Prostate gland (tissue), 2 donors: ENCODE measurements around the gene BOLA1.

Experiments
- POLR2A ChIP-seq: fragments of 450-650 bp; IDR thresholded peaks from one replicate; pipeline ENCODE4 v1.6.1; 2016; ENCODE audit warnings: antibody characterized with exemption, mild to moderate bottlenecking
- POLR2AphosphoS5 ChIP-seq: sonication (generic); formaldehyde crosslinking; IDR thresholded peaks from one replicate; pipeline ENCODE4 v1.6.1; 2017; ENCODE audit warnings: antibody characterized with exemption
- TF ChIP-seq, protein P1 (sequence below), 4 experiments: fragments of 200-600 bp in 2 of 4; fragments of 450-650 bp in 2 of 4; sonication (generic) in 2 of 4; IDR thresholded peaks; 1 replicate in 3 of 4; 2 replicates in 1 of 4; pipeline ENCODE4 v1.5.1; 2016 to 2019; ENCODE audit warnings: antibody characterized with exemption in 4 of 4, mild to moderate bottlenecking in 2 of 4, moderate library complexity in 2 of 4

GRCh38 chr1:149936992-149937705, 37.8 kb downstream of the BOLA1 start:
- TF ChIP-seq, protein P1, sequence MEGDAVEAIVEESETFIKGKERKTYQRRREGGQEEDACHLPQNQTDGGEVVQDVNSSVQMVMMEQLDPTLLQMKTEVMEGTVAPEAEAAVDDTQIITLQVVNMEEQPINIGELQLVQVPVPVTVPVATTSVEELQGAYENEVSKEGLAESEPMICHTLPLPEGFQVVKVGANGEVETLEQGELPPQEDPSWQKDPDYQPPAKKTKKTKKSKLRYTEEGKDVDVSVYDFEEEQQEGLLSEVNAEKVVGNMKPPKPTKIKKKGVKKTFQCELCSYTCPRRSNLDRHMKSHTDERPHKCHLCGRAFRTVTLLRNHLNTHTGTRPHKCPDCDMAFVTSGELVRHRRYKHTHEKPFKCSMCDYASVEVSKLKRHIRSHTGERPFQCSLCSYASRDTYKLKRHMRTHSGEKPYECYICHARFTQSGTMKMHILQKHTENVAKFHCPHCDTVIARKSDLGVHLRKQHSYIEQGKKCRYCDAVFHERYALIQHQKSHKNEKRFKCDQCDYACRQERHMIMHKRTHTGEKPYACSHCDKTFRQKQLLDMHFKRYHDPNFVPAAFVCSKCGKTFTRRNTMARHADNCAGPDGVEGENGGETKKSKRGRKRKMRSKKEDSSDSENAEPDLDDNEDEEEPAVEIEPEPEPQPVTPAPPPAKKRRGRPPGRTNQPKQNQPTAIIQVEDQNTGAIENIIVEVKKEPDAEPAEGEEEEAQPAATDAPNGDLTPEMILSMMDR (IDR thresholded peaks at IDR 0.05), result peak in 1 of 4 experiments; percentile 5
- peak; percentile 56 for TF ChIP-seq POLR2A
- TF ChIP-seq POLR2AphosphoS5, result peak; percentile 61
